HepG2 (cell line): ENCODE data around the gene ADGRL3. TPM values are rescaled to one million over a fixed set of nuclear protein-coding genes. Genes with fewer than 3 reads are reported as not detected.

Source experiments
- ATAC-seq: fragments of 200-7000 bp; cut with Tn5 transposase; 3 replicates; pipeline ENCODE4 v1.9.1; 2020; ENCODE audit warnings: mild to moderate bottlenecking, moderate library complexity
- BruUV-seq: library from RNA; stranded (reverse); fragments of 400-500 nt; replicated peaks from 2 replicates; lab custom pipeline; 2021; lab: Mats Ljungman, UMichigan
- CTCF ChIA-PET: fragments of 300-600 bp; formaldehyde crosslinking; extraction: SDS; loops from one replicate; lab custom pipeline; 2021; ENCODE audit warnings: low total read pairs, inconsistent platforms, low intra/inter-chr PET ratio; lab: Yijun Ruan, JAX
- POLR2A ChIA-PET: fragments of 350-600 bp; sonication (Branson Sonifier 250); formaldehyde crosslinking; loops from one replicate; lab custom pipeline; 2020; ENCODE audit warnings: antibody characterized with exemption, inconsistent platforms; lab: Yijun Ruan, JAX
- DNase-seq: peaks from one replicate; pipeline ENCODE4 v3.0.0-alpha.2; 2015; ENCODE audit warnings: low spot score
- FAIRE-seq: peaks from 3 replicates; lab custom pipeline; 2011; peaks lifted over from hg19 to GRCh38; lab: Jason Lieb, UNC
- H2AFZ ChIP-seq: one replicate; pipeline ENCODE4 v1.6.1; 2011; ENCODE audit warnings: low read length, inconsistent platforms
- H3K27ac ChIP-seq: fragments of 300-600 bp; 3 replicates; pipeline ENCODE4 v1.8.0; 2011; ENCODE audit warnings: mixed run types, mild to moderate bottlenecking, mixed read lengths, low read length, inconsistent platforms; ENCODE audit not compliant: insufficient read depth; ENCODE audit errors: extremely low read length
- H3K27me3 ChIP-seq, 2 experiments: fragments of 200-600 bp in 1 of 2; 2 replicates in 1 of 2; 3 replicates in 1 of 2; pipeline versions ENCODE4 v1.6.0 to v1.8.0; 2011; ENCODE audit warnings: low read length in 2 of 2, mild to moderate bottlenecking in 2 of 2, moderate library complexity in 2 of 2, inconsistent platforms in 1 of 2; ENCODE audit not compliant: insufficient read depth in 2 of 2, control insufficient read depth in 1 of 2
- H3K36me3 ChIP-seq, 2 experiments: fragments of 200-600 bp in 1 of 2; replicated peaks in 1 of 2; 2 replicates in 1 of 2; 3 replicates in 1 of 2; pipeline versions ENCODE4 v1.5.1 to v1.8.0; 2011; ENCODE audit warnings: low read length in 2 of 2, inconsistent platforms in 1 of 2; ENCODE audit not compliant: insufficient read depth in 2 of 2, control insufficient read depth in 1 of 2
- H3K4me1 ChIP-seq: 2 replicates; pipeline ENCODE4 v1.5.1; 2012; ENCODE audit warnings: low read length, inconsistent platforms; ENCODE audit not compliant: insufficient read depth
- H3K4me2 ChIP-seq: 2 replicates; pipeline ENCODE4 v1.6.0; 2011; ENCODE audit warnings: low read depth, low read length, inconsistent platforms
- H3K4me3 ChIP-seq, 3 experiments: fragments of 200-600 bp in 1 of 3; sonication (generic), shearing (Covaris generic) in 1 of 3; replicated peaks in 1 of 3; 2 replicates each; pipeline ENCODE4 v1.5.1; 2011 to 2016; ENCODE audit warnings: low read length in 3 of 3, inconsistent platforms in 2 of 3, low read depth in 2 of 3, mild to moderate bottlenecking in 2 of 3, control low read depth in 1 of 3, mixed read lengths in 1 of 3; ENCODE audit not compliant: insufficient read depth in 1 of 3
- H3K79me2 ChIP-seq: one replicate; pipeline ENCODE4 v1.6.1; 2011; ENCODE audit warnings: low read length, inconsistent platforms; ENCODE audit not compliant: insufficient read depth
- H3K9ac ChIP-seq: 2 replicates; pipeline ENCODE4 v1.6.0; 2011; ENCODE audit warnings: mild to moderate bottlenecking, low read depth, low read length, inconsistent platforms; ENCODE audit not compliant: insufficient read depth
- H3K9me3 ChIP-seq: 2 replicates; pipeline ENCODE4 v1.5.1; 2012; ENCODE audit warnings: mild to moderate bottlenecking, low read length
- H4K20me1 ChIP-seq: 2 replicates; pipeline ENCODE4 v1.6.0; 2011; ENCODE audit warnings: inconsistent platforms, mild to moderate bottlenecking, low read length, moderate library complexity; ENCODE audit not compliant: insufficient read depth
- ARID2 ChIP-seq: sonication (generic); formaldehyde crosslinking; IDR thresholded peaks from 2 replicates; pipeline ENCODE4 v1.8.1; 2022; ENCODE audit warnings: mild to moderate bottlenecking, missing genetic modification reagents, borderline replicate concordance
- ATM ChIP-seq: fragments of 450-650 bp; IDR thresholded peaks from 2 replicates; pipeline ENCODE4 v1.7.1; 2017; ENCODE audit warnings: mild to moderate bottlenecking, borderline replicate concordance
- ELF4 ChIP-seq: sonication (generic); formaldehyde crosslinking; IDR thresholded peaks from 2 replicates; pipeline ENCODE4 v1.5.0; 2020; ENCODE audit warnings: missing genetic modification reagents, mild to moderate bottlenecking, moderate library complexity, borderline replicate concordance
- FOXJ3 ChIP-seq: sonication (generic); formaldehyde crosslinking; IDR thresholded peaks from 2 replicates; pipeline ENCODE4 v1.4.0; 2020; ENCODE audit warnings: missing genetic modification reagents, mild to moderate bottlenecking, borderline replicate concordance
- HNF4A ChIP-seq: sonication (generic); formaldehyde crosslinking; IDR thresholded peaks from 2 replicates; pipeline ENCODE4 v1.4.0; 2020; ENCODE audit warnings: missing genetic modification reagents
- HOXA9 ChIP-seq: sonication (generic); formaldehyde crosslinking; IDR thresholded peaks from 2 replicates; pipeline ENCODE4 v1.8.1; 2022; ENCODE audit warnings: missing genetic modification reagents, mild to moderate bottlenecking, moderate library complexity, borderline replicate concordance
- PHB2 ChIP-seq: fragments of 450-650 bp; IDR thresholded peaks from 2 replicates; pipeline ENCODE4 v1.6.1; 2018; ENCODE audit not compliant: partially characterized antibody
- PHF20 ChIP-seq: sonication (generic); formaldehyde crosslinking; IDR thresholded peaks from 2 replicates; pipeline ENCODE4 v1.5.0; 2020; ENCODE audit warnings: mild to moderate bottlenecking, missing genetic modification reagents
- SMAD1 ChIP-seq: sonication (generic); formaldehyde crosslinking; IDR thresholded peaks from 2 replicates; pipeline ENCODE4 v1.4.0; 2020; ENCODE audit warnings: missing genetic modification reagents, low read depth, mild to moderate bottlenecking, borderline replicate concordance
- SP140L ChIP-seq: sonication (generic); formaldehyde crosslinking; IDR thresholded peaks from 2 replicates; pipeline ENCODE4 v1.4.0; 2020; ENCODE audit warnings: missing genetic modification reagents, borderline replicate concordance
- ZFP90 ChIP-seq: sonication (generic); formaldehyde crosslinking; IDR thresholded peaks from 2 replicates; pipeline ENCODE4 v1.8.0; 2022; ENCODE audit warnings: missing genetic modification reagents, mild to moderate bottlenecking, inconsistent platforms, borderline replicate concordance
- ZNF430 ChIP-seq: sonication (generic); formaldehyde crosslinking; IDR thresholded peaks from 2 replicates; pipeline ENCODE4 v1.9.0; 2021; ENCODE audit warnings: mild to moderate bottlenecking, missing genetic modification reagents
- WGBS: methylation state at CpG from one replicate; pipeline ENCODE4 v1.1.6; 2017; ENCODE audit warnings: low lambda C conversion rate; 5-methylcytosine and 5-hydroxymethylcytosine counted together
- in situ Hi-C: cut with HindIII; loops from 2 replicates; pipeline ENCODE4 v1.10.0; 2017; ENCODE audit warnings: low pct_unique_long_range_greater_than_20kb; ENCODE audit not compliant: extremely low pct_ligation_motif_present
- intact Hi-C: fragments of 100-400 bp; cut with micrococcal nuclease; formaldehyde crosslinking; loops from one replicate; pipeline ENCODE4 v1.10.0; 2022; ENCODE audit not compliant: unreplicated experiment
- polyA plus RNA-seq, 8 experiments: library from polyadenylated mRNA; depleted of rRNA in 3 of 8; stranded (reverse) in 7 of 8; unstranded in 1 of 8; fragments of >200 nt; fragmentation: Illumina TruSeq in 4 of 8; extraction: Trizol in 4 of 8; gene quantifications; 2 replicates each; pipeline versions ENCODE4 v1.2.1 to v1.2.3, GENCODE V29; 2011 to 2016; ENCODE audit warnings: low read depth in 4 of 8, missing spikeins in 1 of 8, mixed read lengths in 1 of 8; ENCODE audit not compliant: insufficient read depth in 1 of 8
- total RNA-seq, 5 experiments: library from RNA; depleted of rRNA; stranded (reverse); fragments of >200 nt; fragmentation: Illumina TruSeq; extraction: Trizol; gene quantifications; 2 replicates each; pipeline ENCODE4 v1.2.3, GENCODE V29; 2016; ENCODE audit warnings: low read depth in 1 of 5

ADGRL3 gene
- total and polyA plus RNA-seq, 2 of the 13 experiments (the other 11 are each of a cell fraction or from before 2014, with no cell fraction given): 0.04 to 0.05 TPM

DNA sequence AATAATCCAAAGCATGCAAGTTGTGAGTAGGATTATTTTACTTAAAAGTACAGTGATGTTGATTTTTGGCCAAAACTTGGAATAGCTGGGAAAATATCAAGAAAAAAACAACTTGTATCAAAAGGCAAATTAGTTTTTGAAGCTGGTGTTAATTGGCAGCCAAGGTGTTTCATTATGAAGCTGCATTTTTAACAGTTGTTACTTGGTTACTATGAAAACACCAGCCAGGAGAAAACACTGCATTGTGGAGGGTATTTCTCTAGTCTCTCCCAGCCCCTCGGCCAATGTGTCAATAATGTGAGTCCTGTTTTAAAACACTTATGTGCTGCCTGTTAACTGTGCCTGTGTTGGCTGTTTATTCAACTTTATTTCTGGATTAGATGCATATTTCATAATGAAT, 733.4 kb downstream of the ADGRL3 start:
- no TSS peak for BruUV-seq
- in situ Hi-C loops: no loop called here
- no peak for TF ChIP-seq ZNF430
- no peak for TF ChIP-seq ELF4 (CRISPR knock-in tag)
- TF ChIP-seq HOXA9: no peak
- TF ChIP-seq ZFP90 (CRISPR knock-in tag): no peak
- no peak for TF ChIP-seq SMAD1 (CRISPR knock-in tag)
- TF ChIP-seq PHF20 (CRISPR knock-in tag): no peak
- TF ChIP-seq SP140L (CRISPR knock-in tag): no peak
- no peak for TF ChIP-seq ATM
- TF ChIP-seq ARID2 (CRISPR knock-in tag): no peak
- no peak for TF ChIP-seq PHB2
- TF ChIP-seq FOXJ3: no peak
- no peak for TF ChIP-seq HNF4A (CRISPR knock-in tag)
- TF ChIP-seq, all 625 proteins: peak for 0
- ChIA-PET CTCF (no interaction called here), POLR2A (no interaction called here)
- no peaks in the 10 kb centered on the region for H3K36me3 ChIP-seq
- FAIRE-seq (no peak), ATAC-seq (no peak), DNase-seq (no peak)
- H3K9me3 ChIP-seq: no peaks in the 10 kb centered on the region
- H2AFZ ChIP-seq: no peak overlapping the region
- no peaks in the 10 kb centered on the region for H3K27me3 ChIP-seq
- WGBS: 0% methylated on average over 1 of the region's 1 CpG
- H3K27ac ChIP-seq: no peak overlapping the region
- no peak overlapping the region for H3K9ac ChIP-seq
- H3K79me2 ChIP-seq: no peaks in the 10 kb centered on the region
- intact Hi-C loops: no loop called here
- no peaks in the 10 kb centered on the region for H4K20me1 ChIP-seq
- no peaks in the 10 kb centered on the region for H3K4me1 ChIP-seq
- H3K4me2 ChIP-seq: no peak overlapping the region
- no peak overlapping the region for H3K4me3 ChIP-seq
